CMK (cell line): Measurements from ENCODE around the gene CPSF3.
A peak's percentile ranks its signal among the peaks of the same experiment; 100 is the strongest.

Source experiments
- DNase-seq: peaks from one replicate; pipeline ENCODE4 v3.0.0-alpha.2; 2010; ENCODE audit warnings: low read depth

CPSF3 gene

DNA sequence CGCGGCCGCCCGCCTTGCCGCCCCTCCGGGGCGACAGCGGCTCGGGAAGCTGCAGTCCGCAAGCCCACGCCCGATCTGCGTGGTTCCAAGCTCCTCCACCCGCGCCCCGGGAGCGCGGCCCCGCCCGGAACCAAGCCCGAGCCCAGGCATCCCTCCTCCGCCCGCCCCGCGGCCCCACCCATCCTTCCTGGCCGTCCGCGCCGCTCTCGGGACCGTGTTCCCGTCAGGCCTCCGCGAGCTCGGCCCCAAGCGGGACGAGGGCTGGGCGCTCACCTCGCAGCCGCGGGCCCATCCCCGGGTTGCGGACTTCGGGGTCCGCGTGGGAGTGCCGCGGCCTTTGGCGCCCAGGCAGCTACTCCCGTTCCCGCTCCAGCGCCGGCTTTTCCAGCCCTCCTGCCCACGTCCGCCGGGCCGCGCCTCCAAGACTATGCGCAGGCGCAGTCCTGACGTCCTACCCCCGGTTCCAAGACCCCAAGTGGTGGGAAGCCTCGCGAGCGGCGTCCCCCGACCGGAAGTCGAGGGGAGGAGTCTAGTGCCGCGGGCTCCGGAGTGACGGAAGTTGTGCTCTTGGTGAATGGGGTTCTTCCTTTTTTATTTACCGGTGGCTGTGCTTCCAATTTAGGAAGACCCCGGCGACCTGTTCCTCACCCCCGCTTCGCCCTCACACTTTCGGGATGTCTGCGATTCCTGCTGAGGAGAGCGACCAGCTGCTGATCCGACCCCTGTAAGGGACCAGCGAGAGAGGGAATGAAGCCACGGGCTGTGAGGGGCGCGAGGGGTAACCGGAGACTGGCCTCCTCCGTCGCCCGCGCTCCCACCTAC lies at the start of gene CPSF3, which contains the start of gene ITGB1BP1:
CPSF3 (plus strand) TSS at position 555 of the 822 bp plus-strand sequence; CDS start at position 675, 120 bp downstream.
ITGB1BP1 (minus strand) TSS at position 429 of the 822 bp plus-strand sequence. CDS start 4,831 bp downstream, outside the sequence.
- peak; percentile 97 for DNase-seq

DNA sequence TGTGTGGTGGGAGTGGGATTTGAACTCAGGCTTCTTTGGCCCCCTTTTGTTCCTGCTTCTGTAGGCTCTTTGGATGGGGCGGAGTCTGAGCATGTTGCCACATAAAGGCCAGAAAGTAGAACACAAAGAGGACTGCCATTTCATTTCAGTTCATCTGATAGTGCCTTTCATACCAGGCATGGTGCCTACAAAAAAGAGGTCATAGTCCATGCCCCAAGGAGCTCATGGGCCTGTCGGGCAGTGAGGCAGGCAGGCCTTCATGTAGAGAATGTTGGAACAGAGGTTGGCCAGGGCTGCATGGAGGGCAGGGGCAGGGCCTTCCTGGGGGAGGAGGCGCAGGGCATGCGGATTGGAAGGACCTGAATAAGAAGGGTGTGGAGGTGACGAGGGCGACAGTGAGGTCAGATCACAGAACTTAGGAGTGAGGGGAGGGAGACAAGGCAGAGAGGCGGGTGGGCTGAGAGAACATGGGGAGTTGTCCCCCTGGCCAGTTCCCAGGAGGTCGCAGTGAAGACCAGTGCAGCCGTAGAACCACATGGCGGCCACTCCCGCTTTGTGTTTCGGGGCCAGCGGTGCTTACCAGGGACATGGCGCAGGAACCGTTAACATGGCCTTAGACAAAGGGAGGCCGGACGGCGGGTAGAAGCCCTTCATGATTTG lies 49.3 kb upstream of the CPSF3 start:
- no peak for DNase-seq

DNA sequence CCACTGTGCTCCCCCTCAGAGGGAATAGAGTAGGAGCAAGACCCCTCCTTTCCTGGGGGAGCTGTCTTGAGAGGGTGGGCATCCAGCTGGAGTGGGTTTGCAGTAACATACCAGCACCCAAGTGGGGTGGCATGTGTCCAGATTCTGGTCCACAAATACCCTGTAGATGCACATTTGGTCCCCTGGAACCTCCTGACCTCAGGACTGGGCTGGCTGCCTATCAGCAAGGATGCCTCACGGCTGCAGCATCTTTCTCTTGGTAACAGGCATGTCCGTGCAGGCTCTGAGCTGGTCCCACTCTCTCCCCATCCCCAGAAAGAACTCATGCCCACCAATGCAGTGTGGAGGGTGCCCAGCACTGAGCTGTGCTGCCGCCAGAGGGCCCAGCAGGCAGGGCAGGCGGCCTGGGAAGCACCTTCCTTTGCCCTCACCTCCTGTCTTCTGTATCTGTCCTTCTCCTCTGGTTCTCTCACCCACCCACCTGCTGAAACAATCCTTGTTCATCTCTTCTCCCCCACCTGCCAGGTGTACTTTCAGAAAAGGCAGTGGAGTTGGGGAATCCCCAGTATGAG lies 47.5 kb upstream of the CPSF3 start:
- no peak for DNase-seq

DNA sequence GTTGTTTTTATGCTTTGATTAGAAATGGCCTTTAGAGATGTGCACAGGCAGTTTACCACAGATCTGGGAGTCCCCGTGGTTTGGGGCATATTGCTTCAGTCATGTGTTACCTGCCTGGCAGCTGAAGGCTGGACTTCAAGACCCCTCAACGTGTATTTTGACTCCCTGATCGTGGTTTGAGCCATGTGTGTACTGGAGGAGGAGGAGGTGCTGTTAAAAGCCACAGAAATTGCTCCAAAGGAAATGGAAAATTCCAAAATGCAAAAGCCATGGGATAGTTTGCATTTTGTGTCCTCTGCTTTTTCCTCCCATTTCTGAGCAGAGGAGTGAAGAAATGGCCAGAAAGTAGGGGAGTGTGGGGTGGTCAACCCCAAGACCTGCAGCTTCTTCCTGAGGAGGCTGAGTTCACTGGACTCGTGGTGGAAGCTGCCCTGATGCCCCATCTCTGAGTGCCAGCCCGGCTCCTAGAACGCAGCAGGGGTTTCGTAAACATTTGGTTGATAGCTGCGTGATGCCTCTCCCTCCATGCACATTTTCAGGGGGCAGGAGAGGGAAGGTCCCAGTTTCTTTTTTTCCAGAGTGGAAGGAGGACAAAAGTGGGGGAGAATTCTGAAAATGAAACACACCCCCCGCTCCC lies 45.9 kb upstream of the CPSF3 start:
- DNase-seq, result no peak

DNA sequence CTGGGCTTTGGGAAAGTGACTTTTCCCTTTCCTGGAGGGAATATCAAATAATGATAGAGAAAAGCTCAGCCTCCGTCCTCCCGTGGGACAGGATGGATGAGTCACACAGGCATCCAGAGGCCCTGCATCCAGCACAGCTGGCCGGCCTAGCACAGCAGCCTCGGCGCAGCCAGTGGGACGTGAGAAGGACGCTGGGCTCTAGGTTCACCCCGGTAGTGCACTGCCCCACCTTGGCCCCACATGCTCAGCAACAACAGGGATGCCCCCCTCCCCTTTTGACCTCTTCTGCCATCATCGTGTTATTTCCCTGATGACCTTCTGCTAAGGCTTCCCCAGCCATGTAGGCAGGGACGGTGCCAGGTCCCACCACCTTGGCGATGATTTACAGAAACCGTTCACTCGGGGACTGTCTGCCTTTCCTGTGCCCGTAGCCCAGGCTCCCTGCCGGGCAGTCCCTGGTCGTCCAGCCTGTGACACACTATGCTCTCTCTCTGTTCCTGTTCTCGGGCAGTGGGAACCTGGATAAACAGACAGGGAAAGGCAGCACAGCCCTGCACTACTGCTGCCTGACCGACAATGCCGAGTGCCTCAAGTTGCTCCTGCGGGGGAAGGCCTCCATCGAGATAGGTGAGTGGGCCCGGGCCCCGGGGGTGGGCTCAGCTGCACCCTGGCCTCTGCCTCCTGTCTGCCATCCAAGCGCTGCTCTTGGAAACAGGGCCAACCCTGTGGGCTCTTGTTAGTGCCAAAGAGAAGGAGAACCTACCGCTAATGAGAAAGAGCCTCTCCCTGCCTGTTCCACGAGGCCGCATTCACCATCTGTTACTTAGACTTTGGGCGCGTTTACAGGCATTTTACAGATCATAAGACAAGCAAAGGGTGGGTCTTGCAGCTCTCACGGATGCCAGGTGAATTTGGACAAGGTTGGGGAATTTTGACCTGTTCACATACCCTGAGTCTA lies 44.7 kb upstream of the CPSF3 start:
- DNase-seq, result no peak

DNA sequence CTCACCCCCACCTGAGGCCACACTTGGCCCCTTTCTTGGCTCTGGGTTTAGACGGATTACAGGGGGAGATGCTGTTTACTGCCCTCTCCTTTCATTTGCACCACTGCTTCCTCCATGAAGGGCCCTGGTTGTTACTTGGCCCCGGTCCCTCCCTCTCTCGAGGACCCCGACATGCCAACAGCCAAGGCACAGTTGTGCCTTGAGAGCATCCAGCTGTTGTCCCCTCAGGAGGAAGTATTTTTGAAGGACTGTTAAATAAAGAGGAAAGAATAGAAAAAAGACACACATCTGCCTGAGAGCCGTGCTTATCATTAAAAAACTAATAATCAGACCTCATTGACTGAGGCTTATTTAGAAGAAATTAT lies 44.1 kb upstream of the CPSF3 start:
- no peak for DNase-seq

DNA sequence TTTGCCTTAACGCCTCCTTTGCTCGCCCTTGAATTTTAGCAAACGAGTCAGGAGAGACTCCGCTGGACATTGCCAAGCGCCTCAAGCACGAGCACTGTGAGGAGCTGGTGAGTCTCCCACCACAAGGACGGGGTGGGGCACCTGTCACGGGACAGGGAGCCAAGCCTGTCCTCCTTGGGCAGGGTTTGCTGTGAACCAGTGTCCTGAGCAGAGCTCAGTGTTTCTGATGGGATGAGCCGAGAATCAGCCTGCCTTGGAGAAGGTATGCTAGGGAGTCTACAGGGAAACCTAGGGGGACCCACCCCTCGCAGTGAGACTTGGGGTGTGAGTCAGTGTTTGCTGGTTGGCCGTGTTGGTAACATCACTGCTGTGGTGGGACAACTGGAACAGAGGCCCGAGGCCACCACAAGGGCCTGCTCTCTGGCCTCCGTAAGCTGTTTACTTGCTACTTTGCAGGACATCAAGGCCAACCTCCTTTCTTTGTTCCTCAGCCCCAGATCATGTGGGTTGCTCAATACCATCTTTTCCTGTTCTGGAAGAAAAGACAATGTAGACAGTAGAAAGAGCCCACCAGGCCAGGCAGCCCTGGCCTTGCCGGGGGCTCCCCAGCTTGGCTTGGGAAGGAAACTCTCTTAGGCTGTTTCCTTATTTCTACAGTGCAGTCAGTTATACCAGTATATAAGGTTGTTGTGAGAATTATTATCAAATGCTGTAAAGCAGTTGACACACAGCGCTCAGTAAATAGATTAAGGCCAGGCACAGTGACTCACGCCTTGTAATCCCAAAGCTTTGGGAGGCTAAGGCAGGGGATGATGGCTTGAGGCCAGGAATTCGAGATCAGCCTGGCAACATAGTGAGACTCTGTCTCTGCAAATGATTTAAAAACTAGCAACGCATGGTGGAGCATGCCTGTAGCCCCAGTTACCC lies 42.5 kb upstream of the CPSF3 start:
- DNase-seq, result no peak

DNA sequence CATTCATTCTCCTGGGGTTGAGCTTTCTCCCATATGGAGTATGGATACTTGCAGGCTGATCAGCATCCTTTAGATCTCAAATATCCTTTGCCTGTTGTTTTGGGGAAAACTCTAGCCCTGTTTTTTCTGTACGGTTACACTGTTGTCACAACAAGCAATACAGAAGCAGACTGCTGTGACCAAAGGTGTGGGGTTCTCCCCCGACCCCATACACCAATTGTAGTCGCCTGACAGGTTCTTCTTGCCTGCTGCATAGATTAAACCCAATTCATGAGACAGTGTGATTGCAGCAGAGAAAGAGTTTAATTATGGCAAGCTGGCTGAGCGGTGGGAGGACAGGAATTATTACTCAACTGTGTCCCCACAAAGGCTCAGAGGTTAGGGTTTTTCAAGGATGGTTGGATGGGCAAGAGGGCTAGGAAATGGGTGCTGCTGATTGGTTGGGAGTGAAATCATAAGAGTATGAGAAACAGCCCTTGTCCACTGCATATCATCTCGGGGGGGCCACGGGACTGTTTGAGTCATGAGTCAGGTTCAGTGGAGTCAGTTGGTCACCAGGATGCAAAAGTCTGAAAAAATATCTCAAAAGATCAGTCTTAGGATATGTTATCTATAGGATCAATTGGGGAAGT lies 40.7 kb upstream of the CPSF3 start:
- DNase-seq, result no peak

DNA sequence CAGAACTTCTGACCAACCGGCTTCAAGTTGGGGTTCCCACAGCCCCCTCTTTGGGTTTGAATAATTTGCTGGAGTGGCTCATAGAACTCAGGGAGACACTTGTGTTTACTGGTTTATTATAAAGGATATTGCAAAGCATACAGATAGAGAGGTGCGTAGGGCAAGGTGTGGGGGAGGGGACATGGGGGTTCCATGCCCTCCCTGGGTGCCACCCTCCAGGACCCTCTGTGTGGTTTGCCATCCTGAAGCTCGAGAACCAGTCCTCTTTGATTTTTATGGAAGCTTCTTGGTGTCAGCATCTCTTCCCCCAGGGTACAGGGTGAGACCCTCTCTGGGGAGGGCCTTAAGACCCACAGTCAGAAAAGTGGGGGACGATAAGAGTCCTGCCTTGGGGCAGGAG lies 38.9 kb upstream of the CPSF3 start:
- DNase-seq, result no peak

DNA sequence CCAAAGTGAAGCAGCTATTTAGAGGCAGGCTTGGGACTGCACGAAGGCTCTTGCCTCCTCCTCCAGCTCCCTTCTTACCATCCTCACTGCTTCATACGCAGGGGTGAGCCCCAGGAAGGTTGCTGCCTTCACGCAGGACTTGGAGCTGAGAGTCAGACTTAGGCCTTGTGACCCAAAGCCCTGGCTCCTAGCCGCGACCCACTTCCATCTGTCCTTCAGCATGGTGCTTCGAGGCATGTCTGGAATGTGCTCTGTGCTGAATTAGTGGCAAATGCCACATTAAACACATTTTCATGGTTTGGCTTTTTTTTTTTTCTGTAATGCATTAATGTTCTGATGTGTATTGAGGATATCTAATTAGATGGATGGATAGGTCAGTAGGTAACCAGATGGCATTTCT lies 37.6 kb upstream of the CPSF3 start:
- no peak for DNase-seq

DNA sequence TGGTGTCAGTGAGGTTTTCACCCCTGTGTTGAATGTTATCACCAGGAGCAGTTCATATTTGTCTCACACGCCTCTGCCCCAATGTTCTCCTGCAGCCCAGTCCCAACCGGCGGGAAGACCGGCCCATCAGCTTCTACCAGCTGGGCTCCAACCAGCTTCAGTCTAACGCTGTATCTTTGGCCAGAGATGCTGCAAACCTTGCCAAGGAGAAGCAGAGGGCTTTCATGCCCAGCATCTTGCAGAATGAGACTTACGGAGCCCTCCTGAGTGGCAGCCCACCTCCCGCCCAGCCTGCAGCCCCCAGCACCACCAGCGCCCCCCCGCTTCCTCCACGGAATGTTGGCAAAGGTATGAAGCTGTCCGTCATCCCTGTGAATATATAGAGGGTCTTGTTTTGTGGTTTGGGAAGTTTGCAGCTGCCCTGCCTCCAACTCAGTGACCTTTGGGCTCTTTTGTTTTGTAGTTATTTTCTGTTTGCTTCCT lies 35.2 kb upstream of the CPSF3 start:
- no peak for DNase-seq

DNA sequence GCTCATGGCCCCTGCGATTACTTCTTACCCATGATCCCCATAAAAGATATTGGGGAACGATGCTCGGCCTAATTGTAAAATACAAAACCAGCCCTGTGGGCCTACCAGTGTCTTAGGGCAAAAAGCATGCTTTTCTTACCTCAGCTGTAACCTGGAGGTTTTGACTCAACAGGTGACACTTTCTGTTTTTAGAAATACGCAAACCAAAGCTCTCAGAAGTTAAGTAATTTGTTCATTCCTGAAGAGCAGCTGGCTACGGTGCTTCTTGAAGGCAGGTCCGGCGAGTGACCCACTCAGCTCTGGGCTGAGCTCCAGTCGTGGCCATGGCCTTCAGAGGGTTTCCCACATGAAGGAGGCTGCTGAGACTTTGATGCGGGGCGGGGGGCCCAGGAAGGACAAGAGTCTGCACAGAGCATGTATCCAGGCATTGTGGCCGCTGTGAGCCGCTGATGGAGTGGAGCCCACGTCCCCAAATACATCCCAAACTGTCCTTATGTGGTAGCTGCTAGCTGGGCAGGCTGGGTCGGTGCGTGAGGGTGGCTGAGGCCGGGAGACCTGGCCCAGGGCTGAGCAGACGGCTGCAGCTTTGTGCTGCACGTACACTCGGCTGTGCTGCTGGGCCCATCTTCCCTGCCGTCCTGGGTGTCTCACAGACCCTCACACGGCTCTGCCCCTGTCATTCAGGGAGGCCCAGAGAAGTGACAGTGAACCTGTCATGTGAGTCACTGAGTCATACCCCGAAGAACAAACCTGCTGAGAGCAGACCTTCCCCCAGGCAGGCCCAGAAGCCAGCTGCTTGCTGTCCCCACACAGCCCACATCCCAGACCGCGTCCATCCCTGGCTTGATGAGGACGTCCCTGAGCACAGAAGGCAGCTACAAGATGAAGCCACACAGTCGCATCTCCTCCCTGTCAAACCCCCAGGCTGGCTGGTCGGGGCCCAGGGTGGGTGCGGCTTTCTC lies 34.2 kb upstream of the CPSF3 start:
- no peak for DNase-seq

DNA sequence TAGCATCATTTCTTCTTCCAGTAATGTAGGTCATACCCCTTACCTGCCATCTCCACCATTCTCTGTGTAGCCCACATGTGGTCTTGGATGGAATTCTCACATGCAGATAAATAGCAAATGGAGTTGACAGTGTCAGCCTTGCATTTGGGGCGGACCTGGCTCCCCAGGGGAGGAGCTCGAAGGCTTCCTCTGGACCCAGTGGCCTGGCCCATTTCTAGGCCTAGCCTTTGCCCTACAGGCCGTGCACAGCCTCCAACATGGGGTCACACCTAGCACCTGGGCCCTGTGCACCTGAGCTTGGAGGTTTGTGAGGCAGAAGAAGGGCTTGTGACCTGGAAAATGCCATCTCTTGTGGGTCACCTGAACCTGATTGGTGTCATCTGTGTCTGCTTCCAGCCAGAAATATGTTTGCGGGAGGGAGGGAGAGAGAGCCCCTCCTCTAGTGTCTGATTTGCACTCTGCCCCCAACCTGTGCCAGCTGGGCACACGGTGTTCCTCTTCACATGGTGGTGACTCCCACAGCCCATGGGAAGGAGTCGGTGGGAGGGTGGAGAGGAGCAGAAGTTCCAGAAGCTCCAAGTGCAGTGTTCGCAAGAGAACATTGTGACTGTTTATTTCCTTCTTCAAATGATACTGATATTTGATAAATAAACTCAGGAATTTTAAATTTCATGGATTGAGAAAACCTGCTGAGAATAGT lies 33.2 kb upstream of the CPSF3 start:
- DNase-seq, result no peak

DNA sequence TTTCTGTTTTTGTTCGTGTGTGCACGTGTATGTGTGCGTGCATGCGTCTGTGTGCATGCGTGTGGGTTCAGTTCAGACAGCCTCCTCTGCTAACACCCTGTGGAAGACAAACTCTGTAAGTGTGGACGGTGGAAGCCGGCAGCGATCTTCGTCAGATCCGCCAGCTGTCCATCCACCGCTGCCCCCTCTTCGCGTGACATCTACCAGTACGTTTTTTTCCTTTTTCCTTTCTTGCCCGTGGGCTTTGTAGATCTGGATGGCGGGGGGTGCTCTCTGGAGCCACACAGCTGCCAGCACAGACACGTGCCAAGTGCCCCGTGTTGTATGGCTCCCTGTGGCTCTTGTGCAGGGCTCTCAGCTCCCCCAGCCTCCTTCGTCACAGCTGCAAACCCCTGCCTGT lies 32.5 kb upstream of the CPSF3 start:
- DNase-seq, result no peak

DNA sequence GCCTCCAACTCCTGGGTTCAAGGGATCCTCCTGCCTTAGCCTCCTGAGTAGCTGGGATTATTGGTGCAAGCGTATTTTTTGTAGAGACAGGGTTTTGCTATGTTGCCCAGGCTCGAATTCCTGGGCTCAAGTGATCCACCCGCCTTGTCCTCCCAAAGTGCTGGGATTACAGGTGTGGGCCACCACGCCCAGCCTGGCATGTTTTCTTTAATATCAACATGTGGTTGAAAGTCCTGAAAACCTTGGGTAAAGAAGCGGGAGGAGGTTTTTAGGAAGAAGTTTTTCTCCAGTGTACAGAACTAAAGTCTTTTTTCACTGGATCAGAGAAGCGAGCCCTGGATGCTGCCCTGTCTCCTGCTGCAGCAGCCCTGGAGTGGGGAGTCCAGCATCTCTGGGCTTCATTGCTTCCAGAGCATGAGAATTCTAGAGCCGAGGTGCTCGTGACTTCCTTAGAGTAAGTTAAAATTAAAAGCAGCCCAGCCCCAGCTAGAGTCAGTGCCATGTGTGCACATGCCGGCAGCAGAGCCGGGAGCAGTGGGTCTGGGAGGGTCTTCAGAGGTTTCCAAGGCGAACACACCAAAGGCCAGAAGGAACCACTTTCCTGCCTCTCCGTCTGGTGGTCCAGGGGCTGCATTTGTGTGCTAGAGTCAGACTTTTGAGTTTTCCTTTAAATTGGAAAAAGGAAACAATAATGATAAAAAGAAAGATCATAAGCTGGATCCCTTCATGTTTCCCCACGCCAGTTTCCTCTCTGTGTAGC lies 31.3 kb upstream of the CPSF3 start:
- no peak for DNase-seq

DNA sequence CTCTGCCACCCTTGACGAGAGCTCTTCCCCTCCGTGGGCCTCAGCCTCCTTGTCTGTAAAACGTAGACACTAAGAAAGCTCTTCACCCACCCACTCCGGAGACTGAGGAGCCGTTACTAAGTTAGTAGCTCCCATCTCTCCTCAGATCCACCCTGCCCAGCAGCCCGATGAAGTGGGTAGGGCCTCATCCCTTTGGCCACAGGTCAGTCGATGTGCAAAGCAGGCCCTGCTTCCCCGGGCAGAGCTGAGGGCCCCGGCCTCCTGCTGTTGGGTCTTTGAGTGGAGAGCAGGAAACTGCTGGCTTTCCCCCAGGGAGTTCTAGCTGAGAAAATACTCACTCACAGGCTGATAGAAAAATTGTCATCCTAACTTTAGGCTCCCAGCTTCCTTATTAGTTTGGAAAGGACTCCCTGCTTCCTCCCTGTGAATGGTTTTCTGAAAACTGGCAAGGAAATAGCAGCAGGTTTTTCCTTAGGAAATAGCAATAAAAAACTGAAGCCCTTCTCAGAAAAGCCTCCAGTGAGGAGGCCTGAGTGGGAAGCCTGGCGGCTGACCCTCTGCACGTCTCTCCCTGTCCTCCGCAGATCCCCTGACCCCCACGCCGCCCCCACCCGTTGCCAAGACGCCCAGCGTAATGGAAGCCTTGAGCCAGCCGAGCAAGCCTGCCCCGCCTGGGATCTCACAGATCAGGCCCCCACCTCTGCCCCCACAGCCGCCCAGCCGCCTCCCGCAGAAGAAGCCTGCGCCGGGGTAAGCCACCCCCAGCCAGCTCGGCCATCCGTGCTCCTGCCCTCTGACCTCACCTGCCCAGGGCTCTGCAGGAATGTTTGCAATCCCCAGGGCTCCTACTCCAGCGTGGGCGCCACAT lies 30.3 kb upstream of the CPSF3 start:
- DNase-seq, result no peak
